Prostate gland (tissue), 2 donors: ENCODE data around the gene DHH. TPM values are rescaled to one million over a fixed set of nuclear protein-coding genes. Genes with fewer than 3 reads are reported as not detected.

Experiments
- DNase-seq: peaks from one replicate; pipeline ENCODE4 v3.0.0-alpha.2; 2019; ENCODE audit warnings: low spot score
- H3K27ac ChIP-seq, 2 donors: fragments of 200-600 bp; sonication (generic); 2 replicates each; pipeline ENCODE4 v1.5.1; 2017 to 2019
- H3K27me3 ChIP-seq: fragments of 200-600 bp; sonication (generic); replicated peaks from 2 replicates; pipeline ENCODE4 v1.5.1; 2019; ENCODE audit not compliant: insufficient read depth
- H3K36me3 ChIP-seq, 2 donors: fragments of 200-600 bp; sonication (generic); 1 replicate in 1 of 2; 2 replicates in 1 of 2; pipeline versions ENCODE4 v1.5.1 to v1.8.1; 2017 to 2019
- H3K4me1 ChIP-seq: fragments of 200-600 bp; sonication (generic); replicated peaks from 2 replicates; pipeline ENCODE4 v1.5.1; 2019
- H3K4me3 ChIP-seq, 2 donors: fragments of 200-600 bp; sonication (generic); 2 replicates each; pipeline ENCODE4 v1.5.1; 2017 to 2019
- H3K9me3 ChIP-seq: fragments of 200-600 bp; sonication (generic); 2 replicates; pipeline ENCODE4 v1.5.1; 2017
- POLR2A ChIP-seq: fragments of 450-650 bp; IDR thresholded peaks from one replicate; pipeline ENCODE4 v1.6.1; 2016; ENCODE audit warnings: antibody characterized with exemption, mild to moderate bottlenecking
- POLR2AphosphoS5 ChIP-seq: sonication (generic); formaldehyde crosslinking; IDR thresholded peaks from one replicate; pipeline ENCODE4 v1.6.1; 2017; ENCODE audit warnings: antibody characterized with exemption
- WGBS: methylation state at CpG from one replicate; pipeline ENCODE4 v1.1.5; 2018; 5-methylcytosine and 5-hydroxymethylcytosine counted together
- intact Hi-C: fragments of 100-400 bp; cut with DNase I; formaldehyde crosslinking; loops from one replicate; pipeline ENCODE4 v1.14.2; 2022
- total RNA-seq, 2 donors: library from RNA; depleted of rRNA; stranded (reverse); fragments of >200 nt; gene quantifications; one replicate each; pipeline ENCODE4 v1.1.0, GENCODE V29; 2016
- TF ChIP-seq, protein P1 (sequence below), 4 experiments: fragments of 200-600 bp in 2 of 4; fragments of 450-650 bp in 2 of 4; sonication (generic) in 2 of 4; IDR thresholded peaks; 1 replicate in 3 of 4; 2 replicates in 1 of 4; pipeline ENCODE4 v1.5.1; 2016 to 2019; ENCODE audit warnings: antibody characterized with exemption in 4 of 4, mild to moderate bottlenecking in 2 of 4, moderate library complexity in 2 of 4

DHH gene
- total RNA-seq, 2 donors from 2014 or later: 0.18 to 114 TPM

GRCh38 chr12:49092086-49092815, 2.4 kb downstream of the DHH start:
- H3K4me1 ChIP-seq: peaks cover 5% of the 10 kb centered on the region
- no peak overlapping the region for H3K27ac ChIP-seq
- intact Hi-C loops: no loop called here
- TF ChIP-seq, protein P1, sequence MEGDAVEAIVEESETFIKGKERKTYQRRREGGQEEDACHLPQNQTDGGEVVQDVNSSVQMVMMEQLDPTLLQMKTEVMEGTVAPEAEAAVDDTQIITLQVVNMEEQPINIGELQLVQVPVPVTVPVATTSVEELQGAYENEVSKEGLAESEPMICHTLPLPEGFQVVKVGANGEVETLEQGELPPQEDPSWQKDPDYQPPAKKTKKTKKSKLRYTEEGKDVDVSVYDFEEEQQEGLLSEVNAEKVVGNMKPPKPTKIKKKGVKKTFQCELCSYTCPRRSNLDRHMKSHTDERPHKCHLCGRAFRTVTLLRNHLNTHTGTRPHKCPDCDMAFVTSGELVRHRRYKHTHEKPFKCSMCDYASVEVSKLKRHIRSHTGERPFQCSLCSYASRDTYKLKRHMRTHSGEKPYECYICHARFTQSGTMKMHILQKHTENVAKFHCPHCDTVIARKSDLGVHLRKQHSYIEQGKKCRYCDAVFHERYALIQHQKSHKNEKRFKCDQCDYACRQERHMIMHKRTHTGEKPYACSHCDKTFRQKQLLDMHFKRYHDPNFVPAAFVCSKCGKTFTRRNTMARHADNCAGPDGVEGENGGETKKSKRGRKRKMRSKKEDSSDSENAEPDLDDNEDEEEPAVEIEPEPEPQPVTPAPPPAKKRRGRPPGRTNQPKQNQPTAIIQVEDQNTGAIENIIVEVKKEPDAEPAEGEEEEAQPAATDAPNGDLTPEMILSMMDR (IDR thresholded peaks at IDR 0.05): no peak
- DNase-seq: no peak
- no peaks in the 10 kb centered on the region for H3K36me3 ChIP-seq
- WGBS: 9% methylated on average over 26 of the region's 32 CpGs
- peaks cover 27% of the 10 kb centered on the region for H3K27me3 ChIP-seq
- no peak overlapping the region for H3K4me3 ChIP-seq
- no peaks in the 10 kb centered on the region for H3K9me3 ChIP-seq

GRCh38 chr12:49091836-49092085, 2.8 kb downstream of the DHH start:
- no peak overlapping the region for H3K4me3 ChIP-seq
- H3K27me3 ChIP-seq: peaks cover 27% of the 10 kb centered on the region
- DNase-seq: no peak
- no peaks in the 10 kb centered on the region for H3K9me3 ChIP-seq
- H3K27ac ChIP-seq: no peak overlapping the region
- intact Hi-C loops: no loop called here
- 2% methylated on average over 9 of the region's 14 CpGs for WGBS
- TF ChIP-seq, protein P1 (IDR thresholded peaks at IDR 0.05): no peak
- no peak for TF ChIP-seq POLR2A
- TF ChIP-seq POLR2AphosphoS5: no peak
- H3K36me3 ChIP-seq: no peaks in the 10 kb centered on the region
- peaks cover 5% of the 10 kb centered on the region for H3K4me1 ChIP-seq

GRCh38 chr12:49091056-49091835, 3.4 kb downstream of the DHH start:
- H3K4me1 ChIP-seq: peaks cover 5% of the 10 kb centered on the region
- no peaks in the 10 kb centered on the region for H3K9me3 ChIP-seq
- intact Hi-C loops: no loop called here
- H3K27me3 ChIP-seq: peaks cover 27% of the 10 kb centered on the region
- TF ChIP-seq, protein P1 (IDR thresholded peaks at IDR 0.05): no peak
- TF ChIP-seq POLR2A: no peak
- no peak for TF ChIP-seq POLR2AphosphoS5
- no peak overlapping the region for H3K4me3 ChIP-seq
- no peak overlapping the region for H3K27ac ChIP-seq
- 32% methylated on average over 41 of the region's 41 CpGs for WGBS
- no peaks in the 10 kb centered on the region for H3K36me3 ChIP-seq
- DNase-seq: no peak

DNA sequence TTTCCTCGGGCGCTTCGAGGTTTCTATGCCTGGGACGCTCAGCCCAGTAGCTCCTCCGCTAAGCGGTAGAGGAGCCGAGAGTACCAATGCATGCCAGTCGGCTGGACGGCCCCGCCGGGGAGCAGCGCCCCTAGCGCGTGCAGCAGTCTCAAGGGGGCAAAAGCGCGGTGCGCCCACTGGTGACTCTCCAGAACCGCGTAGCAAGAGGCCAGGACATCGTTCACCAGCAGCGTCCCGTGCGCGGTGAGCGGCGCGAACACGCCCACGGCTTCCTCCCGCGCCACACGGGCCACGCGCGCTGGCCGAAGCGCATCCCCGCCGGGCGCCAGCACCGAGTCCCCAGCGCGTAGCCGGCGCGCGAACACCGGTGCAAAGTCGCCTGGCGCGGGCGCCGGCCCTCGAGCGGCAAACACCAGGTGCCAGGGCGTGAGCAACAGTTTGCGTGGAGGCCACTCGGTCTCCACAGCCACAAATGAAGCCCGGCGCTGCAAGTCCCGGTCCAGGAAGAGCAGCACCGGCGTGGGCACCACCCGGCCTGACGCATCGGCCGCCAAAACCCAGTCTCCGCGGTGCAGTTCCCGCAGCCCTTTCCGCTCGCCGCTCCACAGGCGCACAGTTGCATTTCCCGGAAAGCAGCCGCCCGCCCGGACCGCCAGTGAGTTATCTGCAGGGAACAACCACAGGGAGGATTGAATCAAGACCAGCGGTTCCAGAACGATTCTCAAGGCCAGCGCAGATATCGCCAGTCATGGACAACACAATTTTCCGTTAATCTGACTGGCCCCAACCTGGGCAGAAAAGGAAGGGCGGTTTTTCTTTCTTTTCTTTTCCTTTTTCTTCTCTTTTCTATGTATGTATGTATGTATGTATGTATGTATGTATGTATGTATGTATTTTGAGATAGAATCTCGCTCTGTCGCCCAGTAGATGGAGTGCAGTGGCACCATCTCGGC, 4.5 kb downstream of the DHH start:
- no peaks in the 10 kb centered on the region for H3K36me3 ChIP-seq
- TF ChIP-seq POLR2A: no peak
- TF ChIP-seq, protein P1 (IDR thresholded peaks at IDR 0.05): no peak
- no peak for TF ChIP-seq POLR2AphosphoS5
- H3K27ac ChIP-seq: no peak overlapping the region
- H3K4me3 ChIP-seq: peak overlapping the region in 1 of 2 donors; percentile 15
- peaks cover 5% of the 10 kb centered on the region for H3K4me1 ChIP-seq
- DNase-seq: no peak
- no peaks in the 10 kb centered on the region for H3K9me3 ChIP-seq
- peaks cover 27% of the 10 kb centered on the region for H3K27me3 ChIP-seq
- intact Hi-C loops: loop anchor here (2.0 to 10.0 kb wide), 3 partner anchors 31 to 145 kb away; partner anchors contain the start of gene TUBA1A
- WGBS: 8% methylated on average over 46 of the region's 88 CpGs
